CD4-positive, CD25-positive, alpha-beta regulatory T cell (primary cell): Measurements from ENCODE around the gene ZGPAT. TPM values are rescaled to one million over a fixed set of nuclear protein-coding genes. Genes with fewer than 3 reads are reported as not detected.

Experiments
- ATAC-seq, 2 donors: fragments of 150-1000 bp; cut with Tn5 transposase; one replicate each; pipeline ENCODE4 v1.10.0; 2021; ENCODE audit warnings: low read depth in 2 of 2, moderate number of reproducible peaks in 2 of 2, moderate library complexity in 1 of 2
- DNase-seq, 3 donors: peaks; one replicate each; pipeline versions ENCODE4 v3.0.0 to v3.0.0-alpha.2; 2012 to 2022; ENCODE audit warnings: mixed read lengths in 1 of 3
- H3K27ac ChIP-seq: one replicate; pipeline ENCODE4 v1.7.0; 2013; ENCODE audit warnings: mild to moderate bottlenecking, low read length; ENCODE audit not compliant: insufficient read depth, poor library complexity, severe bottlenecking
- H3K27me3 ChIP-seq: one replicate; pipeline ENCODE4 v1.7.0; 2013; ENCODE audit warnings: low read length; ENCODE audit not compliant: control insufficient read depth, insufficient read depth
- H3K36me3 ChIP-seq: one replicate; pipeline ENCODE4 v1.7.0; 2013; ENCODE audit warnings: mild to moderate bottlenecking, low read length, moderate library complexity; ENCODE audit not compliant: control insufficient read depth, insufficient read depth
- H3K4me1 ChIP-seq: 2 replicates; pipeline ENCODE4 v1.7.0; 2013; ENCODE audit warnings: mild to moderate bottlenecking, low read length; ENCODE audit not compliant: insufficient read depth, control insufficient read depth, poor library complexity, severe bottlenecking
- H3K4me3 ChIP-seq: one replicate; pipeline ENCODE4 v1.7.0; 2013; ENCODE audit warnings: low read depth, mild to moderate bottlenecking, low read length, moderate library complexity
- H3K9me3 ChIP-seq, 2 experiments: 1 replicate in 1 of 2; 2 replicates in 1 of 2; pipeline ENCODE4 v1.7.0; 2013; ENCODE audit warnings: low read length in 2 of 2, mild to moderate bottlenecking in 1 of 2, moderate library complexity in 1 of 2; ENCODE audit not compliant: control insufficient read depth in 2 of 2
- H3K27ac Mint-ChIP-seq, 3 donors: one replicate each; pipeline ENCODE4 v1.8.0; 2020 to 2022; ENCODE audit warnings: mild to moderate bottlenecking in 3 of 3, mixed read lengths in 3 of 3, moderate library complexity in 2 of 3
- H3K27me3 Mint-ChIP-seq: one replicate; pipeline ENCODE4 v1.8.0; 2022; ENCODE audit warnings: mild to moderate bottlenecking, mixed read lengths
- H3K36me3 Mint-ChIP-seq: one replicate; pipeline ENCODE4 v1.8.0; 2020; ENCODE audit warnings: mixed read lengths
- H3K4me1 Mint-ChIP-seq, 4 donors: one replicate each; pipeline ENCODE4 v1.8.0; 2020 to 2022; ENCODE audit warnings: mixed read lengths in 4 of 4, mild to moderate bottlenecking in 1 of 4
- H3K4me3 Mint-ChIP-seq, 4 donors: one replicate each; pipeline ENCODE4 v1.8.0; 2020 to 2022; ENCODE audit warnings: mild to moderate bottlenecking in 4 of 4, mixed read lengths in 4 of 4, moderate library complexity in 3 of 4
- H3K9me3 Mint-ChIP-seq, 7 donors: one replicate each; pipeline ENCODE4 v1.8.0; 2020 to 2022; ENCODE audit warnings: mixed read lengths in 7 of 7, mild to moderate bottlenecking in 3 of 7, moderate library complexity in 2 of 7
- polyA plus RNA-seq, 4 donors: library from polyadenylated mRNA; unstranded; fragments of 300-500 nt; fragmentation: Illumina TruSeq; gene quantifications; one replicate each; pipeline ENCODE4 v1.2.3, GENCODE V29; 2021
- total RNA-seq: library from RNA; stranded (reverse); gene quantifications from one replicate; pipeline ENCODE4 v1.2.3, GENCODE V29; 2022

ZGPAT gene
- total and polyA plus RNA-seq, 5 donors from 2014 or later = 34.0 to 51.5 (median 42.4) TPM

DNA sequence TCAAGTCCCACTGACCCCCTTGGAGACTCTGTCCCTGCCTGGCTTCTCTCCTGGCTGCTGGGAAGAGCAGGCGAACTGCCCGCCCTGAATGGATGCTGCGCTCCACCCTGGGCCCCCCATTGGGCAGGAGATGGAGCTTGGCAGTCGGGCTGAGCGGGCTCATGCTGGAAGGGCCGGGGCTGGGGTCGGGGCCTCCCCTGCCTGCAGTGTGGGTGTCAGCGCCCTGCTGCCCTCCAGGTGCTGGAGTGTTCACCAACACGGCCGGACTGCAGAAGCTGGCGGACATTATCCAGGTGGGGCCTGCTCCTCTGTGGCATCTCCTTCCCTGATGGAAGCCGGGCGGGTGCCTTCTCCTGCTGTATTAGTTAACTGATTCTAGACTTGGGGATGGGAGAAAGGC lies 27.4 kb upstream of the ZGPAT start:
- Mint-ChIP-seq H3K9me3 (no peaks in the 10 kb centered on the region), H3K4me1 (no peaks in the 10 kb centered on the region), H3K4me3 (no peak overlapping the region), H3K27me3 (no peaks in the 10 kb centered on the region), H3K27ac (no peak overlapping the region), H3K36me3 (peaks cover 8% of the 10 kb centered on the region)
- ATAC-seq = no peak
- peaks cover 3% of the 10 kb centered on the region for H3K36me3 ChIP-seq
- no peaks in the 10 kb centered on the region for H3K4me1 ChIP-seq
- H3K4me3 ChIP-seq = no peak overlapping the region
- no peaks in the 10 kb centered on the region for H3K9me3 ChIP-seq
- H3K27me3 ChIP-seq = no peaks in the 10 kb centered on the region
- DNase-seq = no peak
- H3K27ac ChIP-seq = no peak overlapping the region

- no peaks in the 10 kb centered on the region for H3K36me3 ChIP-seq
- H3K4me3 Mint-ChIP-seq = no peak overlapping the region
- H3K4me1 Mint-ChIP-seq = no peaks in the 10 kb centered on the region
- H3K4me1 ChIP-seq = no peaks in the 10 kb centered on the region
- no peaks in the 10 kb centered on the region for H3K9me3 Mint-ChIP-seq
- H3K27ac ChIP-seq = no peak overlapping the region
- H3K9me3 ChIP-seq = no peaks in the 10 kb centered on the region
- peaks cover 3% of the 10 kb centered on the region for H3K36me3 Mint-ChIP-seq
- DNase-seq (no peak), ATAC-seq (no peak)
- H3K4me3 ChIP-seq = no peak overlapping the region
- no peaks in the 10 kb centered on the region for H3K27me3 Mint-ChIP-seq
- no peaks in the 10 kb centered on the region for H3K27me3 ChIP-seq
- peak overlapping the region in 1 of 3 donors; percentile 42 for H3K27ac Mint-ChIP-seq
Measured at GRCh38 chr20:63680857-63681608, 26.8 kb upstream of the ZGPAT start.

DNA sequence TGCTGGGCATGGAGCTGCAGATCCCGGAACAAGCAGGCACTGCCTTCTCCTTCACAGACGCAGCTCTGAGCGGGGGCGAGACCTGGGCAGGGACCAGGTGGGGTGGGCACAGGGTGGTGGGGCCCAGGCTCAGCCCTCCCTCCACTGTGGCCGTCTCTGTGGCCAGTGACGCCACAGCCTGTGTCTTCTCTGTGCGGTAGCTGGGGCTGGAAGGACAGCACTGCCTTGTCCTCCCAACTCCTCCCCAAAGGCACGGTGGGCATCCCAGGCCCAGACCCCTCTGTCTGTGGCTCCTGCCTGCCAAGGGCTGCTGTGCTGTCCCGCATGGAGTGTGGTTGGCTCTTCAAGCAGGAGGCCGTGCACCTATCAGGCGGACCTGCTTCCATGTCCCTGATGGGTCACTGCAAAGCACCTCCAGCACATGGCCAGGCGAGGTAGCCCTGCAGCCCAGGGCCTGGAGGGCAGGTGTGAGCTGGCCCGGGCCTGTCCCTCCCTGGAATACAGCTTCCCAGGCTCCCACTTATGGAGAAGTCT lies 26.2 kb upstream of the ZGPAT start:
- no peak overlapping the region for H3K4me3 Mint-ChIP-seq
- H3K27me3 Mint-ChIP-seq = no peaks in the 10 kb centered on the region

DNA sequence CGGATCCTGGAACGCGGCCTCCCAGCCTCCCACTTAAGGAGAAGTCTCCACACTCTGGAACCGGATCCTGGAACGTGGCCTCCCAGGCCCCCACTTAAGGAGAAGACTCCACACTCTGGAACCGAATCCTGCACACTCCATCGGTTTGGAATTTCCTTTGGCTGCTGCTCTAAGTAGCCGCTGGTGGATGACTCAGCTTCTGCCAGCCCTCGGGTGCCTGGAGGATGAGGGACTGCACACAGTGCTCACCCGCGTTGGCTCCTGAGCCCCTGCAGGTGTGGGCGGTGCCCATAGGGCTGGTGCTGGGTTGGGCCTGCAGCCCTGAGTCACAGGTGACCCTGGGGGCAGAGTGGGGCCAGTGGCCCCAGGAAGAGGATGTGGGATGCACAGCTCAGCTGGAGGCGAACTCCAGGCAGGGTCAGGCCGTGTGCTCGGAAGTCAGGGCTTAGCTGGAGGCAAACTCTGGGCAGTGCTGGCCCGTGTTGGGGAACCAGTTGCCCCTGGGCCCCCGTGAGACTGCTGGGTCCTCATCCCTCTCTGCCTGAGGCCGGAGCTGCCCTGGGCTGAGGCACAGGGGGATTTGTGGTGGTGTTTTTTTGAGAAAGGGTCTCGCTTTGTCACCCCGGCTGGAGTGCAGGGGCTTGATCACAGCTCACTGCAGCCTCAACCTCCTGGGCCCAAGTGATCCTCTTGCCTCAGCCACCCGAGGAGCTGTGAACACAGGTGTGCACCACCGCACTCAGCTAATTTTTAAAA lies 25.3 kb upstream of the ZGPAT start:
- Mint-ChIP-seq H3K27me3 (no peaks in the 10 kb centered on the region), H3K27ac (no peak overlapping the region), H3K36me3 (no peaks in the 10 kb centered on the region), H3K4me1 (peaks cover 0 to 2% (median 0%) of the 10 kb centered on the region in 4 donors), H3K9me3 (no peaks in the 10 kb centered on the region), H3K4me3 (no peak overlapping the region)
- Histone ChIP-seq H3K9me3 (no peaks in the 10 kb centered on the region), H3K4me1 (peaks cover 9% of the 10 kb centered on the region), H3K36me3 (no peaks in the 10 kb centered on the region), H3K27ac (no peak overlapping the region), H3K27me3 (no peaks in the 10 kb centered on the region), H3K4me3 (no peak overlapping the region)
- no peak for ATAC-seq
- no peak for DNase-seq

More for the DNA sequence above, 26.2 kb upstream of the ZGPAT start:
- Histone ChIP-seq H3K27me3 (no peaks in the 10 kb centered on the region), H3K27ac (no peak overlapping the region), H3K9me3 (no peaks in the 10 kb centered on the region), H3K4me1 (no peaks in the 10 kb centered on the region), H3K36me3 (no peaks in the 10 kb centered on the region), H3K4me3 (no peak overlapping the region)
- no peak for ATAC-seq
- Mint-ChIP-seq H3K4me1 (no peaks in the 10 kb centered on the region), H3K27ac (peak overlapping the region in 1 of 3 donors; percentile 42), H3K9me3 (no peaks in the 10 kb centered on the region), H3K36me3 (no peaks in the 10 kb centered on the region)
- DNase-seq = no peak

DNA sequence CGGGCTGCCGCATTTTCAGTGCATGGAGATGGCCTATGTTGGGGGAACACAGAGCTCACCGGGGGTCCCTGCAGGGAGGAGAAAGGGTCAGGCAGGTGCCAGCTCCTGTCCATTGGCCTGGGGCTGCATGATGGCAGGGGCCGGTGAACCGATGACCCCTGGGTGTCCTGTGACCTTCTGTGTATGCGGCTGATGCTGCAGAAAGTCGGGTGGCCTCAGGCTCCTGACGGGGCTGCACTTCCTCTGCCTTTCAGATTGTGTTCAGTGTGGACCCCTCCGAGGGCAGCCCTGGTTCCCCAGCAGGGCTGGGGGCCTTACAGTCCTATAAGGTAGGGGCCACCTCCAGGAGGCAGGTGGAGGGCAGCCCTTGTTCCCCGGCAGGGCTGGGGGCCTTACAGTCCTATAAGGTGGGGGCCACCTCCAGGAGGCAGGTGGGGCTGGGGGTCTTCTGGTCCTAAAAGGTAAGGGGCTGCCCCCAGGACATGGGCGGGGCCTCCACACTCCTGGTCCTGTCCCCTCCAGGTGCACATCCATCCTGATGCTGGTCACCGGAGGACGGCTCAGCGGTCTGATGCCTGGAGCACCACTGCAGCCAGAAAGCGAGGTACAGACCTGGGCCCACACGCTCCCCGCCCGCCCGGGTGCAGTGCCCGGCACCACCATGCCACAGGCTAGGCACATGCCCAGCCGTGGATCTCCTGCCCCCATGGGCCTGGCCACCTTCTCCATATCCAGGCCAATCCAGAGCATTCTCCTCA lies 22.4 kb upstream of the ZGPAT start:
- no peak overlapping the region for H3K4me3 ChIP-seq
- H3K4me3 Mint-ChIP-seq = no peak overlapping the region
- H3K9me3 Mint-ChIP-seq = no peaks in the 10 kb centered on the region
- H3K27ac ChIP-seq = no peak overlapping the region
- no peaks in the 10 kb centered on the region for H3K36me3 ChIP-seq
- peaks cover 0 to 3% (median 0%) of the 10 kb centered on the region in 4 donors for H3K4me1 Mint-ChIP-seq
- H3K4me1 ChIP-seq = peaks cover 10% of the 10 kb centered on the region
- no peaks in the 10 kb centered on the region for H3K27me3 Mint-ChIP-seq
- no peaks in the 10 kb centered on the region for H3K9me3 ChIP-seq
- H3K27me3 ChIP-seq = no peaks in the 10 kb centered on the region
- ATAC-seq (no peak), DNase-seq (no peak)
- H3K27ac Mint-ChIP-seq = no peak overlapping the region
- no peaks in the 10 kb centered on the region for H3K36me3 Mint-ChIP-seq

DNA sequence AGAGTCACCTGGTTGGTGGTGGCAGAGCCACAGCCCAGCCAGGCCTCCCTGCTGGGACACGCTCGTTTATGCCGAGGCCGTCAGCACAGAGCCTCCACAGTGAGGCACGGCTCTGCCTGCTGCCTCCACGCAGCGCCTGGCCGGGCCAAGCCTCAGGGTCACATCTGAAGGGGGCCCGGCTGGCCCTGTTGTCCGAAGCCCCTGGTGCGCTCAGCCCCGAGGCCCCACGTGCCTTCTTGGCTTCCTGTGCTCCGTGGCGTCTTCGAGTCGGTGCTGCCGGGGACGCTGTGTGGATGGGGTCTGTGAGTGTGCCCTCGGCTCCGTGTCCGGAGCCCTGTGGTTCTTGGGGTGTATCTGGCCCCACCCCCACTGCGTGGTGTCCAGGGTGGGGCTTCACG lies 21.7 kb upstream of the ZGPAT start:
- H3K4me3 ChIP-seq = no peak overlapping the region
- no peak overlapping the region for H3K27ac ChIP-seq
- H3K27me3 ChIP-seq = no peaks in the 10 kb centered on the region
- ATAC-seq (peak in 1 of 2 donors; percentile 4), DNase-seq (no peak)
- H3K9me3 ChIP-seq = no peaks in the 10 kb centered on the region
- Mint-ChIP-seq H3K27ac (peak overlapping the region in 1 of 3 donors; percentile 66), H3K36me3 (no peaks in the 10 kb centered on the region), H3K4me1 (peaks cover 0 to 3% (median 0%) of the 10 kb centered on the region in 4 donors), H3K4me3 (no peak overlapping the region), H3K27me3 (no peaks in the 10 kb centered on the region), H3K9me3 (no peaks in the 10 kb centered on the region)
- H3K36me3 ChIP-seq = no peaks in the 10 kb centered on the region
- peaks cover 10% of the 10 kb centered on the region for H3K4me1 ChIP-seq

DNA sequence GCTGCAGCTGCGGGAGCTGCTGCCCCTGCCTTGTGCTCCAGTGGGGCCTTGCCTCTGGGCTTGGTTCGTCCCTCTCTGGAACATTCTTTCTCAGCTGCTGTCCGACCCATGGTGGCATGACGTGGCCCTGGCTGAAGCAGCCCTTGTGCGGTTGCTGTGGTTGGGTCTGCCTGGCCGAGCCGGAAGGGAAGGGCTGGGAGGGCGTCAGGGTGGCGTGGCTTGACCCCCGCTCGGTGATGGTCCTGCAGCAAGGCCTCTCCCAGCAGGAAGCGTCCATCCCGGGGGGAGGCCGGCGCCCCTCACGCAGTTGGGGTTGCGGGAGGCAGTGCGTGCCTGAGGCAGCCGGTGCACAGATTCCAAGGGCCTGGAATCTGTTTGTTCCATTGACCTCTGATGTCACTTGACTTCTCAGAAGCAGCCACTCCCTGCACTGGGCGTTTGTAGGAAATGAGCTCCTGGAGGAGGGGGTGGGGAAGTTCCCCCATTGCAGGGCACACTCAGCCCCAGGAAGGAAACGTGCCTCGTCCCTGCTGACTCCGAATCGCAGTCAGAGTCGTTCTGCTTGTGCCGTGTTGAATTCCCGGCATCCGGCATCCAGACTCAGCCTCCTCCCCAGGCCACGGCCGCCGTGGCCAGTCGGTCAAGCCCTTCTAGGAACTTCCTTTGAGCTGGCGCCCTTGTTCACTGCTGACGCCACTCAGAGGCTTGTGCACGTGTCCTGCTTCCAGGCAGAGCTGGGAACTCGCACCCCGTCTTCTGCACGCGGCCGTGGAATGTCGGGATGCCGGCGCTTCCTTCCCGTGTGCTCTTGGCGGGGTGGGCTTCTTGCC lies 21.1 kb upstream of the ZGPAT start:
- Histone ChIP-seq H3K4me3 (no peak overlapping the region), H3K4me1 (peaks cover 10% of the 10 kb centered on the region), H3K27me3 (no peaks in the 10 kb centered on the region), H3K9me3 (no peaks in the 10 kb centered on the region), H3K36me3 (no peaks in the 10 kb centered on the region), H3K27ac (no peak overlapping the region)
- DNase-seq (peak in 1 of 3 donors; percentile 47), ATAC-seq (peak; percentile 19 to 30)
- Mint-ChIP-seq H3K27me3 (no peaks in the 10 kb centered on the region), H3K4me1 (peaks cover 0 to 3% (median 0%) of the 10 kb centered on the region in 4 donors), H3K9me3 (no peaks in the 10 kb centered on the region), H3K4me3 (no peak overlapping the region), H3K27ac (peak overlapping the region in 1 of 3 donors; percentile 66), H3K36me3 (no peaks in the 10 kb centered on the region)
